Mammary epithelial cell (primary cell): ENCODE data around the gene SELENOO.

ENCODE experiments used
- CTCF ChIP-seq, 2 donors: IDR thresholded peaks in 1 of 2; conservative IDR thresholded peaks in 1 of 2; 2 replicates each; pipeline ENCODE4 v1.5.1; 2011 to 2012; ENCODE audit warnings: inconsistent platforms in 2 of 2, low read length in 2 of 2, mild to moderate bottlenecking in 2 of 2, control low read depth in 1 of 2, low read depth in 1 of 2; ENCODE audit not compliant: insufficient read depth in 1 of 2; ENCODE audit errors: extremely low read depth in 1 of 2
- EZH2 ChIP-seq: IDR thresholded peaks from 2 replicates; pipeline ENCODE4 v1.6.1; 2012; ENCODE audit warnings: low read length, inconsistent platforms, borderline replicate concordance

- TF ChIP-seq CTCF (conservative IDR thresholded peaks at IDR 0.05 in 1 of 2, IDR thresholded peaks at IDR 0.05 in 1 of 2; ENCODE audit: extremely low read depth in 1 of 2, insufficient read depth in 1 of 2, low read depth in 1 of 2, low read length in 2 of 2), result no peak
- TF ChIP-seq EZH2, result no peak
These were observed 11.5 kb upstream of the SELENOO start for GRCh38 chr22:50189184-50189848.
